OCI-LY1 (cell line): Measurements from ENCODE around the gene COL23A1.

ENCODE experiments used
- EZH2 ChIP-seq: fragments of 200-600 bp; sonication (generic), shearing (Covaris generic); IDR thresholded peaks from 2 replicates; pipeline ENCODE4 v1.8.0; 2017; ENCODE audit warnings: borderline replicate concordance, mixed run types, mild to moderate bottlenecking, antibody characterized with exemption, low read length, moderate library complexity, mixed read lengths
- TF ChIP-seq, protein P1 (sequence below): fragments of 200-600 bp; sonication (generic), shearing (Covaris generic); IDR thresholded peaks from 2 replicates; pipeline ENCODE4 v1.5.1; 2017; ENCODE audit warnings: mild to moderate bottlenecking, antibody characterized with exemption, low read length, moderate library complexity, mixed read lengths

DNA sequence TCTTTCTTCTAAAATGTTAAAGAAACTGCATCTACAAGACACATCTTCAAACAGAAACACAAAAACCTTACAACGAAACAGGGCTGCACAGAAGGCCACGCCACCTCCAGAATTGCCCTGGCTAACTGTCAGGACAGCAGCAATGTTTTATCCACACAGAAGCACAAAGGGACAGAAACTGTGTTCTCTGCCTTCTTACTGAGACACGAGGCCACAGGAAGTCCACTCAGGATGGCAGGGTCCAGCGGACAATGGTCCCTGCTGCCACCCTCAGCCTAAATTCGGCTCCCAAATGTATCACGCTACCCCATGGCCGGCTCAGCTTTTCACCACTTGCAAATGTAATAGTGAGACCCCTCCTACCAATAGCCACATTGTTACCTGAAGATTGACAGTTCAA is 197.8 kb downstream of the COL23A1 start:
- TF ChIP-seq, protein P1, sequence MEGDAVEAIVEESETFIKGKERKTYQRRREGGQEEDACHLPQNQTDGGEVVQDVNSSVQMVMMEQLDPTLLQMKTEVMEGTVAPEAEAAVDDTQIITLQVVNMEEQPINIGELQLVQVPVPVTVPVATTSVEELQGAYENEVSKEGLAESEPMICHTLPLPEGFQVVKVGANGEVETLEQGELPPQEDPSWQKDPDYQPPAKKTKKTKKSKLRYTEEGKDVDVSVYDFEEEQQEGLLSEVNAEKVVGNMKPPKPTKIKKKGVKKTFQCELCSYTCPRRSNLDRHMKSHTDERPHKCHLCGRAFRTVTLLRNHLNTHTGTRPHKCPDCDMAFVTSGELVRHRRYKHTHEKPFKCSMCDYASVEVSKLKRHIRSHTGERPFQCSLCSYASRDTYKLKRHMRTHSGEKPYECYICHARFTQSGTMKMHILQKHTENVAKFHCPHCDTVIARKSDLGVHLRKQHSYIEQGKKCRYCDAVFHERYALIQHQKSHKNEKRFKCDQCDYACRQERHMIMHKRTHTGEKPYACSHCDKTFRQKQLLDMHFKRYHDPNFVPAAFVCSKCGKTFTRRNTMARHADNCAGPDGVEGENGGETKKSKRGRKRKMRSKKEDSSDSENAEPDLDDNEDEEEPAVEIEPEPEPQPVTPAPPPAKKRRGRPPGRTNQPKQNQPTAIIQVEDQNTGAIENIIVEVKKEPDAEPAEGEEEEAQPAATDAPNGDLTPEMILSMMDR, result no peak
- no peak for TF ChIP-seq EZH2
